Measurements from ENCODE around the gene FILIP1L.

GRCh38 chr3:99967796-99968195, 146.5 kb downstream of the FILIP1L start:
- TF ChIP-seq RARB (CRISPR knock-in tag; IDR thresholded peaks at IDR 0.05) (no peak), ZFP3 (CRISPR knock-in tag; IDR thresholded peaks at IDR 0.05) (no peak), OSR1 (CRISPR knock-in tag; IDR thresholded peaks at IDR 0.05) (no peak), ZFP30 (CRISPR knock-in tag; IDR thresholded peaks at IDR 0.05) (no peak), TOX (CRISPR knock-in tag; IDR thresholded peaks at IDR 0.05; ENCODE audit: borderline replicate concordance) (no peak), GLIS3 (CRISPR knock-in tag; IDR thresholded peaks at IDR 0.05) (no peak), CSRNP3 (CRISPR knock-in tag; IDR thresholded peaks at IDR 0.05) (no peak), PATZ1 (CRISPR knock-in tag; IDR thresholded peaks at IDR 0.05; ENCODE audit: borderline replicate concordance) (no peak), SNAI2 (CRISPR knock-in tag; IDR thresholded peaks at IDR 0.05) (no peak), CREB5 (CRISPR knock-in tag; IDR thresholded peaks at IDR 0.05; ENCODE audit: low read depth) (no peak), ESRRG (CRISPR knock-in tag; IDR thresholded peaks at IDR 0.05) (no peak)
